ENCODE data around the gene GPR171. TPM values are rescaled to one million over a fixed set of nuclear protein-coding genes. Genes with fewer than 3 reads are reported as not detected.

The GPR171 gene
- total RNA-seq, 1 donor = not detected

- Histone ChIP-seq H3K27ac (ENCODE audit: low read depth, low read length) (no peak overlapping the region), H3K4me3 (ENCODE audit: insufficient read depth, low read length) (no peak overlapping the region), H3K79me2 (ENCODE audit: insufficient read depth, low read length) (no peaks in the 10 kb centered on the region), H3K9me3 (ENCODE audit: low read depth, low read length) (no peaks in the 10 kb centered on the region), H3K27me3 (ENCODE audit: insufficient read depth, low read length) (no peaks in the 10 kb centered on the region), H4K20me1 (ENCODE audit: insufficient read depth, low read length) (no peaks in the 10 kb centered on the region), H3K4me2 (ENCODE audit: insufficient read depth, low read length) (no peak overlapping the region), H3K4me1 (ENCODE audit: insufficient read depth, low read length) (no peaks in the 10 kb centered on the region), H2AFZ (ENCODE audit: low read length) (no peak overlapping the region), H3K36me3 (ENCODE audit: insufficient read depth, low read length) (no peaks in the 10 kb centered on the region)
- TF ChIP-seq CTCF (IDR thresholded peaks at IDR 0.05; ENCODE audit: extremely low read depth, low read depth, low read length) = no peak
- DNase-seq (ENCODE audit: insufficient read length, low spot score, missing footprints) = no peak
Observed at GRCh38 chr3:151192545-151192944, 10.5 kb downstream of the GPR171 start.

- Histone ChIP-seq H3K79me2 (ENCODE audit: insufficient read depth, low read length) (no peaks in the 10 kb centered on the region), H2AFZ (ENCODE audit: low read length) (no peak overlapping the region), H3K4me2 (ENCODE audit: insufficient read depth, low read length) (no peak overlapping the region), H3K9me3 (ENCODE audit: low read depth, low read length) (no peaks in the 10 kb centered on the region), H3K4me1 (ENCODE audit: insufficient read depth, low read length) (no peaks in the 10 kb centered on the region), H3K27ac (ENCODE audit: low read depth, low read length) (no peak overlapping the region), H3K4me3 (ENCODE audit: insufficient read depth, low read length) (no peak overlapping the region), H3K36me3 (ENCODE audit: insufficient read depth, low read length) (no peaks in the 10 kb centered on the region), H3K27me3 (ENCODE audit: insufficient read depth, low read length) (no peaks in the 10 kb centered on the region), H4K20me1 (ENCODE audit: insufficient read depth, low read length) (no peaks in the 10 kb centered on the region)
- no peak for DNase-seq (ENCODE audit: insufficient read length, low spot score, missing footprints)
- no peak for TF ChIP-seq CTCF (IDR thresholded peaks at IDR 0.05; ENCODE audit: extremely low read depth, low read depth, low read length)
Observed at GRCh38 chr3:151191095-151191494, 11.9 kb downstream of the GPR171 start.

GRCh38 chr3:151183265-151183671, 19.7 kb downstream of the GPR171 start:
- no peaks in the 10 kb centered on the region for H3K4me1 ChIP-seq (ENCODE audit: insufficient read depth, low read length)
- no peaks in the 10 kb centered on the region for H3K9me3 ChIP-seq (ENCODE audit: low read depth, low read length)
- no peaks in the 10 kb centered on the region for H3K79me2 ChIP-seq (ENCODE audit: insufficient read depth, low read length)
- H3K4me3 ChIP-seq (ENCODE audit: insufficient read depth, low read length) = no peak overlapping the region
- H3K27ac ChIP-seq (ENCODE audit: low read depth, low read length) = no peak overlapping the region
- H2AFZ ChIP-seq (ENCODE audit: low read length) = peak overlapping the region; percentile 48
- no peaks in the 10 kb centered on the region for H4K20me1 ChIP-seq (ENCODE audit: insufficient read depth, low read length)
- TF ChIP-seq CTCF (IDR thresholded peaks at IDR 0.05; ENCODE audit: extremely low read depth, low read depth, low read length) = no peak
- DNase-seq (ENCODE audit: insufficient read length, low spot score, missing footprints) = no peak
- H3K27me3 ChIP-seq (ENCODE audit: insufficient read depth, low read length) = no peaks in the 10 kb centered on the region
- H3K4me2 ChIP-seq (ENCODE audit: insufficient read depth, low read length) = no peak overlapping the region
- H3K36me3 ChIP-seq (ENCODE audit: insufficient read depth, low read length) = no peaks in the 10 kb centered on the region

GRCh38 chr3:151182349-151183079, 20.5 kb downstream of the GPR171 start:
- no peaks in the 10 kb centered on the region for H3K36me3 ChIP-seq (ENCODE audit: insufficient read depth, low read length)
- H4K20me1 ChIP-seq (ENCODE audit: insufficient read depth, low read length) = no peaks in the 10 kb centered on the region
- H3K4me3 ChIP-seq (ENCODE audit: insufficient read depth, low read length) = no peak overlapping the region
- H3K9me3 ChIP-seq (ENCODE audit: low read depth, low read length) = no peaks in the 10 kb centered on the region
- H3K4me1 ChIP-seq (ENCODE audit: insufficient read depth, low read length) = no peaks in the 10 kb centered on the region
- no peaks in the 10 kb centered on the region for H3K27me3 ChIP-seq (ENCODE audit: insufficient read depth, low read length)
- peak; percentile 51 for DNase-seq (ENCODE audit: insufficient read length, low spot score, missing footprints)
- H3K4me2 ChIP-seq (ENCODE audit: insufficient read depth, low read length) = no peak overlapping the region
- no peak overlapping the region for H2AFZ ChIP-seq (ENCODE audit: low read length)
- no peak overlapping the region for H3K27ac ChIP-seq (ENCODE audit: low read depth, low read length)
- H3K79me2 ChIP-seq (ENCODE audit: insufficient read depth, low read length) = no peaks in the 10 kb centered on the region
- TF ChIP-seq CTCF (IDR thresholded peaks at IDR 0.05; ENCODE audit: extremely low read depth, low read depth, low read length) = no peak

Measured in osteoblast (primary cell).